Caco-2 (cell line): ENCODE measurements around the gene OR1I1. TPM values are rescaled to one million over a fixed set of nuclear protein-coding genes. Genes with fewer than 3 reads are reported as not detected.
A peak's percentile ranks its signal among the peaks of the same experiment; 100 is the strongest.

Source experiments
- BruUV-seq: library from RNA; stranded (reverse); fragments of 400-500 nt; replicated peaks from 2 replicates; lab custom pipeline; 2021; lab: Mats Ljungman, UMichigan
- CTCF ChIA-PET: fragments of 300-600 bp; sonication (Branson Sonifier 250); formaldehyde crosslinking; loops from one replicate; lab custom pipeline; 2022; ENCODE audit warnings: antibody characterized with exemption; lab: Charles Lee
- POLR2A ChIA-PET: fragments of 300-600 bp; sonication (Branson Sonifier 250); formaldehyde crosslinking; loops from one replicate; lab custom pipeline; 2022; ENCODE audit warnings: antibody characterized with exemption; lab: Charles Lee
- DNase-seq, 2 experiments: peaks; one replicate each; pipeline versions ENCODE4 v3.0.0 to v3.0.0-alpha.2; 2020 to 2022
- H3K27me3 ChIP-seq: replicated peaks from 2 replicates; pipeline ENCODE4 v1.6.0; 2011; ENCODE audit warnings: low read length; ENCODE audit not compliant: control insufficient read depth, insufficient read depth
- H3K36me3 ChIP-seq: 2 replicates; pipeline ENCODE4 v1.5.1; 2011; ENCODE audit warnings: low read length; ENCODE audit not compliant: control insufficient read depth, insufficient read depth
- H3K4me1 ChIP-seq: fragments of 250-450 bp; sonication (Bioruptor Pico); 2 replicates; pipeline ENCODE4 v1.5.1; 2020; ENCODE audit warnings: mild to moderate bottlenecking
- H3K4me3 ChIP-seq: 2 replicates; pipeline ENCODE4 v1.5.1; 2011; ENCODE audit warnings: low read depth, mild to moderate bottlenecking, control low read depth, low read length
- H3K9me3 ChIP-seq: fragments of 250-450 bp; sonication (Bioruptor Pico); 2 replicates; pipeline ENCODE4 v1.5.1; 2020; ENCODE audit warnings: mild to moderate bottlenecking, moderate library complexity
- H3K27ac Mint-ChIP-seq: one replicate; pipeline ENCODE4 v1.8.0; 2022; ENCODE audit warnings: mixed read lengths; ENCODE audit not compliant: unreplicated experiment
- H3K27me3 Mint-ChIP-seq: one replicate; pipeline ENCODE4 v1.8.0; 2022; ENCODE audit warnings: mixed read lengths; ENCODE audit not compliant: insufficient read depth, unreplicated experiment
- H3K36me3 Mint-ChIP-seq: one replicate; pipeline ENCODE4 v1.8.0; 2022; ENCODE audit warnings: mild to moderate bottlenecking, mixed read lengths; ENCODE audit not compliant: insufficient read depth, unreplicated experiment
- H3K4me1 Mint-ChIP-seq: one replicate; pipeline ENCODE4 v1.8.0; 2022; ENCODE audit warnings: low read depth, mixed read lengths; ENCODE audit not compliant: unreplicated experiment
- H3K4me3 Mint-ChIP-seq: one replicate; pipeline ENCODE4 v1.8.0; 2022; ENCODE audit warnings: mild to moderate bottlenecking, moderate library complexity, mixed read lengths; ENCODE audit not compliant: unreplicated experiment
- H3K9me3 Mint-ChIP-seq: one replicate; pipeline ENCODE4 v1.8.0; 2022; ENCODE audit warnings: mixed read lengths; ENCODE audit not compliant: unreplicated experiment
- intact Hi-C: fragments of 100-400 bp; cut with micrococcal nuclease; formaldehyde crosslinking; loops from one replicate; pipeline ENCODE4 v1.10.0; 2022; ENCODE audit not compliant: unreplicated experiment
- total RNA-seq: library from RNA; stranded (reverse); gene quantifications from 2 replicates; pipeline ENCODE4 v1.2.3, GENCODE V29; 2022
- TF ChIP-seq, protein P1 (sequence below), 2 experiments: fragments of 200-600 bp in 1 of 2; IDR thresholded peaks; 1 replicate in 1 of 2; 2 replicates in 1 of 2; pipeline versions ENCODE4 v1.5.1 to v1.8.0; 2011 to 2022; ENCODE audit warnings: antibody characterized with exemption in 1 of 2, control low read depth in 1 of 2, inconsistent platforms in 1 of 2, low read depth in 1 of 2, low read length in 1 of 2, mild to moderate bottlenecking in 1 of 2, moderate library complexity in 1 of 2; ENCODE audit not compliant: insufficient read depth in 1 of 2, severe bottlenecking in 1 of 2, unreplicated experiment in 1 of 2

The OR1I1 gene
- total RNA-seq, 1 experiment from 2014 or later, result not detected

DNA sequence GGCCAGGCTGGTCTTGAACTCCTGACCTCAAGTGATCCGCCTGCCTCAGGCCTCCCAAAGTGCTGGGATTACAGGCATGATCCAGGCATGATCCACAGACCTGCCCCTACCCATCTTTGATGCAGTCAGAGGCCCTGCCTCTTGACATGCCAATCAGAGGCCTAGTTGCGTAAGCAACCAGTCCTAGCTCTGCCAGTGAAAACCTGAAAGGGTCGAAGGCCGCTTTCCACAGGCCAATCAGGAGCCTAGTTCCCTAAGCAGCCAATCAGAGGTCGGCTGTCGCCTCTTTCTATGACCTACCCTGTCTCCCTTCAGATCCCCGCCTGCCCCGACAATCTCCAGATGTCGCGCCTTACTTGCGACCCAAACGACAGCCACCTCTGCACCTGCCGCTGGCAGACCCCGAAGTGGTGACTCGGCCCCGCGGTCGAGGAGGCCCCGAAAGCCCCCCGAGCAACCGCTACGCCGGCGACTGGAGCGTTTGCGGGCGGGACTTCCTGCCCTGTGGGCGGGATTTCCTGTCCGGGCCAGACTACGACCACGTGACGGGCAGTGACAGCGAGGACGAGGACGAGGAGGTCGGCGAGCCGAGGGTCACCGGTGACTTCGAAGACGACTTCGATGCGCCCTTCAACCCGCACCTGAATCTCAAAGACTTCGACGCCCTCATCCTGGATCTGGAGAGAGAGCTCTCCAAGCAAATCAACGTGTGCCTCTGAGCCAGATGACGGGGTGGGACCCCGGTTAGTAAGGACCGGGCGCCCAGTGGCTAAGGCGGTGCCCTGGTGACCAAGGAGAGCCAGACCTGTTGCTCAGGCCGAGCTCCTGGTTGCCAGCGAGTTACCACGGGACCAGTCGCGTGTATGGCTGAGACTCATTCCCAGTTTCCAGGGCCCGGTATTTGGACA is 31.5 kb downstream of the OR1I1 start:
- BruUV-seq, result no TSS peak
- Histone ChIP-seq H3K9me3 (no peaks in the 10 kb centered on the region), H3K27me3 (no peaks in the 10 kb centered on the region), H3K4me3 (no peak overlapping the region), H3K4me1 (0 out of 2 replicates have a peak, but pooled peaks cover 3% of the 10 kb centered on the region), H3K36me3 (no peaks in the 10 kb centered on the region; the same call in none of the 2 replicates)
- no peak overlapping the region for H3K27ac Mint-ChIP-seq
- H3K36me3 Mint-ChIP-seq, result peaks cover 50% of the 10 kb centered on the region
- H3K27me3 Mint-ChIP-seq, result no peaks in the 10 kb centered on the region
- no peaks in the 10 kb centered on the region for H3K9me3 Mint-ChIP-seq
- POLR2A ChIA-PET, result no interaction called here
- intact Hi-C loops, result no loop called here
- TF ChIP-seq, protein P1, sequence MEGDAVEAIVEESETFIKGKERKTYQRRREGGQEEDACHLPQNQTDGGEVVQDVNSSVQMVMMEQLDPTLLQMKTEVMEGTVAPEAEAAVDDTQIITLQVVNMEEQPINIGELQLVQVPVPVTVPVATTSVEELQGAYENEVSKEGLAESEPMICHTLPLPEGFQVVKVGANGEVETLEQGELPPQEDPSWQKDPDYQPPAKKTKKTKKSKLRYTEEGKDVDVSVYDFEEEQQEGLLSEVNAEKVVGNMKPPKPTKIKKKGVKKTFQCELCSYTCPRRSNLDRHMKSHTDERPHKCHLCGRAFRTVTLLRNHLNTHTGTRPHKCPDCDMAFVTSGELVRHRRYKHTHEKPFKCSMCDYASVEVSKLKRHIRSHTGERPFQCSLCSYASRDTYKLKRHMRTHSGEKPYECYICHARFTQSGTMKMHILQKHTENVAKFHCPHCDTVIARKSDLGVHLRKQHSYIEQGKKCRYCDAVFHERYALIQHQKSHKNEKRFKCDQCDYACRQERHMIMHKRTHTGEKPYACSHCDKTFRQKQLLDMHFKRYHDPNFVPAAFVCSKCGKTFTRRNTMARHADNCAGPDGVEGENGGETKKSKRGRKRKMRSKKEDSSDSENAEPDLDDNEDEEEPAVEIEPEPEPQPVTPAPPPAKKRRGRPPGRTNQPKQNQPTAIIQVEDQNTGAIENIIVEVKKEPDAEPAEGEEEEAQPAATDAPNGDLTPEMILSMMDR (IDR thresholded peaks at IDR 0.05; ENCODE audit: insufficient read depth in 1 of 2, low read depth in 1 of 2, low read length in 1 of 2, severe bottlenecking in 1 of 2, unreplicated experiment in 1 of 2), result no peak
- CTCF ChIA-PET, result interaction anchor here (1.6 kb wide), 1 partner anchor 12 kb away, joined by 3 read pairs; no protein-coding TSS in a partner anchor
- H3K4me1 Mint-ChIP-seq, result peaks cover under 1% of the 10 kb centered on the region
- no peak for DNase-seq
- H3K4me3 Mint-ChIP-seq, result no peak overlapping the region

DNA sequence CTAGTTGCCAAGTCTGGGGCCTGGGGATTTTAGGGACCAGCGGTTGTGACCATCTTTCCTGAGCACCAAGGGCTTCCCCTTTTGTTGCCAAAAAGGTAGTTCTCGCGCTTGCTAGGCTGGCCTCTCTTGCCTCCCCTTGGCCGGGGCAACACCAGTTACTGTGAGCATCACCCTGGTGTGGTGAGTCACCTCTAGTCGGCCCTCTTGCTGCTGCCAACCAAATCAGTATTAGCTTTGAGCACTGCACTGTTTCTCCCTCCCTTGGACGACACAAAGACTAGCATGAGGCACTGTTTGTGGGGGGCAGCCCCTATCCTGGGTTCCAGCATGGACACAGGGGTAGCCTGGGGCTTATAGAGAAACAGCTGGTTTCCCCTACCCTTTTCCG is 32.1 kb downstream of the OR1I1 start:
- H3K4me3 Mint-ChIP-seq, result no peak overlapping the region
- ChIA-PET CTCF (interaction anchor here (1.6 kb wide), 1 partner anchor 13 kb away, joined by 3 read pairs; no protein-coding TSS in a partner anchor), POLR2A (no interaction called here)
- H3K4me1 Mint-ChIP-seq, result no peaks in the 10 kb centered on the region
- no peak overlapping the region for H3K27ac Mint-ChIP-seq
- Histone ChIP-seq H3K27me3 (no peaks in the 10 kb centered on the region), H3K9me3 (no peaks in the 10 kb centered on the region), H3K4me3 (no peak overlapping the region), H3K36me3 (peaks cover 3% of the 10 kb centered on the region), H3K4me1 (0 out of 2 replicates have a peak, but pooled peaks cover 3% of the 10 kb centered on the region)
- H3K9me3 Mint-ChIP-seq, result no peaks in the 10 kb centered on the region
- H3K27me3 Mint-ChIP-seq, result no peaks in the 10 kb centered on the region
- BruUV-seq, result no TSS peak
- H3K36me3 Mint-ChIP-seq, result peaks cover 54% of the 10 kb centered on the region
- TF ChIP-seq, protein P1 (IDR thresholded peaks at IDR 0.05; ENCODE audit: insufficient read depth in 1 of 2, low read depth in 1 of 2, low read length in 1 of 2, severe bottlenecking in 1 of 2, unreplicated experiment in 1 of 2), result no peak
- no peak for DNase-seq
- intact Hi-C loops, result no loop called here

DNA sequence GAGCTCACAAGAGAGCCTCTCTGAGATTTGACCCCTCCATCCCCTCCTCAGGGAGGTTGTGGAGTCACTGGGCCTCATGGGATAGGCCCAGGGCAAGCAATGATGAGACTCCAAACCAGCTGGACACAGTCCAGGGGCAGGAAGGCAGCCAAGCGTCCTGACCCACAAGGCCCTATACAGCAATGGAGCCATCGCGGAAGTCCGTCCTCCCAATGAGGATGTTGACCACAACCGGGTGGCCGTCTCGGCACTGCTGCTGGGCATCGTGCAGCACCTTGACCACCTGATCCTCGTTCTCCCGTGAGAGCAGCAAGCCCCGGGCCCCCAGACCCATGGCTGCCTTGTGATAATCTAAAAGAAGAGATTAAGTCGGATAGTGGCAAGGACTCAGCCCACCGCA is 33.1 kb downstream of the OR1I1 start:
- Mint-ChIP-seq H3K4me3 (no peak overlapping the region), H3K27ac (no peak overlapping the region), H3K9me3 (no peaks in the 10 kb centered on the region), H3K4me1 (no peaks in the 10 kb centered on the region), H3K27me3 (no peaks in the 10 kb centered on the region), H3K36me3 (peaks cover 60% of the 10 kb centered on the region)
- TF ChIP-seq, protein P1 (IDR thresholded peaks at IDR 0.05; ENCODE audit: insufficient read depth in 1 of 2, low read depth in 1 of 2, low read length in 1 of 2, severe bottlenecking in 1 of 2, unreplicated experiment in 1 of 2), result no peak
- no peaks in the 10 kb centered on the region for H3K27me3 ChIP-seq
- intact Hi-C loops, result no loop called here
- DNase-seq, result no peak
- CTCF ChIA-PET, result no interaction called here
- no peak overlapping the region for H3K4me3 ChIP-seq
- POLR2A ChIA-PET, result no interaction called here
- TSS peak; percentile 26 for BruUV-seq
- H3K4me1 ChIP-seq, result 0 out of 2 replicates have a peak, but pooled peaks cover 3% of the 10 kb centered on the region
- peaks cover 3% of the 10 kb centered on the region for H3K36me3 ChIP-seq
- H3K9me3 ChIP-seq, result no peaks in the 10 kb centered on the region
